ENCODE results near the gene PFKFB4. TPM values are rescaled to one million over a fixed set of nuclear protein-coding genes. Genes with fewer than 3 reads are reported as not detected.
A peak's percentile ranks its signal among the peaks of the same experiment; 100 is the strongest.

Gene PFKFB4
- total RNA-seq, 1 donor from 2014 or later: 18.2 TPM

DNA sequence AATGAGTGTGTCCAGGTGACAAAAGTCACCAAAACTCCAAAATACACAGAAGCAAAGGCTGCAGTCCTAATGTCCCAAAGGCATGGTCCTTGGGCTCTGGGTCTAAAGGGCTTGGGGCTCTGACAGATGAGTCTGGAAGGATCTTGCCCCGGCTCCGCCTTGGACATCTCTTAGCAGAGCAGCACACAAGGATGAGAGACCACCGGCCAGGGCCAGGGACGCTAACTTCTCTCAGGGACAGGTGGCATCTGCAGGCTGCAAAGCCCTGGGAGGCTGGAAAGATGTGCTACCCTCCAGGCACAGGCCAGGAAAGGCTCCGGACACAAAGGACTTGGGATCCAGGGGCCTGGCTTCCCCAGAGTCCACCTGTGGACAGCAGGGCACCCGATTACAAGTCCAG, 38.5 kb downstream of the PFKFB4 start:
- no peak overlapping the region for H3K4me3 ChIP-seq (ENCODE audit: low read depth, low read length)
- H3K27me3 ChIP-seq (ENCODE audit: control insufficient read depth, insufficient read depth, low read length): no peaks in the 10 kb centered on the region
- peaks cover 22% of the 10 kb centered on the region for H3K36me3 ChIP-seq (ENCODE audit: control insufficient read depth, insufficient read depth, low read length)
- DNase-seq (ENCODE audit: low read depth) (no peak), FAIRE-seq (no peak)
- TF ChIP-seq, protein P1, sequence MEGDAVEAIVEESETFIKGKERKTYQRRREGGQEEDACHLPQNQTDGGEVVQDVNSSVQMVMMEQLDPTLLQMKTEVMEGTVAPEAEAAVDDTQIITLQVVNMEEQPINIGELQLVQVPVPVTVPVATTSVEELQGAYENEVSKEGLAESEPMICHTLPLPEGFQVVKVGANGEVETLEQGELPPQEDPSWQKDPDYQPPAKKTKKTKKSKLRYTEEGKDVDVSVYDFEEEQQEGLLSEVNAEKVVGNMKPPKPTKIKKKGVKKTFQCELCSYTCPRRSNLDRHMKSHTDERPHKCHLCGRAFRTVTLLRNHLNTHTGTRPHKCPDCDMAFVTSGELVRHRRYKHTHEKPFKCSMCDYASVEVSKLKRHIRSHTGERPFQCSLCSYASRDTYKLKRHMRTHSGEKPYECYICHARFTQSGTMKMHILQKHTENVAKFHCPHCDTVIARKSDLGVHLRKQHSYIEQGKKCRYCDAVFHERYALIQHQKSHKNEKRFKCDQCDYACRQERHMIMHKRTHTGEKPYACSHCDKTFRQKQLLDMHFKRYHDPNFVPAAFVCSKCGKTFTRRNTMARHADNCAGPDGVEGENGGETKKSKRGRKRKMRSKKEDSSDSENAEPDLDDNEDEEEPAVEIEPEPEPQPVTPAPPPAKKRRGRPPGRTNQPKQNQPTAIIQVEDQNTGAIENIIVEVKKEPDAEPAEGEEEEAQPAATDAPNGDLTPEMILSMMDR (IDR thresholded peaks at IDR 0.05; ENCODE audit: insufficient read depth, low read length, severe bottlenecking): no peak

- Histone ChIP-seq H3K27me3 (ENCODE audit: control insufficient read depth, insufficient read depth, low read length) (no peaks in the 10 kb centered on the region), H3K4me3 (ENCODE audit: low read depth, low read length) (no peak overlapping the region), H3K36me3 (ENCODE audit: control insufficient read depth, insufficient read depth, low read length) (peaks cover 18% of the 10 kb centered on the region)
- DNase-seq (ENCODE audit: low read depth) (no peak), FAIRE-seq (no peak)
- TF ChIP-seq, protein P1 (IDR thresholded peaks at IDR 0.05; ENCODE audit: insufficient read depth, low read length, severe bottlenecking): no peak
Observed at GRCh38 chr3:48516571-48516970, 40.0 kb downstream of the PFKFB4 start.

DNA sequence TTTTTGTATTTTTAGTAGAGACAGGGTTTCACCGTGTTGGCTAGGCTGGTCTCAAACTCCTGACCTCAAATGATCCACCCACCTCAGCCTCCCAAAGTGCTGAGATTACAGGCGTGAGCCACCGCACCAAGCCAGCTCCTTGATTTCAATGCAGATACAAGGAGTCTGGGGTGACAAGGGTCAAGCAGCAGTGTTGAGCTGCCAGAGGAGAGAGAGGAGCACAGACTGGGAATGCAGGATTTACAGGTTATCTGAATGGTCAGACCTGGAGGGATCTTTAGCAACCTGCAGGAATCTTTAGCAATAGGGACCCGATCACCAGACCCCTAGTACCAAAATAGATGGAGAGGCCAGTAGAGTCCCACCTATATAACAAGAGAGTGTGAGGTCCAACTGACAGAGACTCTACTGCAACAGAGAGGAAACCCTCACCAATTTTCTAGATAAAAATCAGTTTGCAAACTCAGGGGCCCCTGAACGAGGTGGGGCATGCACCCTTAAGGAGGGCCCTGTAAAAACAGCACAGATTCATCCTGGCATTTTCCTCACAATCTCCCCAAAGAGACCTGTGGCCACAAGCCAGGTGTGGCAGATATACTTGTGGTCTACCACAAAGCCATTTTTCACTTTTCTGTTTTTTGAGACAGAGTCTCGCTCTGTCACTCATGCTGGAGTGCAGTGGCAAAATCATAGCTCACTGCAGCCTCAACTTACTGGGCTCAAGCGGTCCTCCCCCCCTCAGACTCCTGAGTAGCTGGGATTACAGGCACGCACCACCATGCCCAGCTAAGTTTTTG, 42.0 kb downstream of the PFKFB4 start:
- TF ChIP-seq, protein P1 (IDR thresholded peaks at IDR 0.05; ENCODE audit: insufficient read depth, low read length, severe bottlenecking): no peak
- FAIRE-seq (no peak), DNase-seq (ENCODE audit: low read depth) (no peak)
- H3K27me3 ChIP-seq (ENCODE audit: control insufficient read depth, insufficient read depth, low read length): no peaks in the 10 kb centered on the region
- no peak overlapping the region for H3K4me3 ChIP-seq (ENCODE audit: low read depth, low read length)
- peaks cover 7% of the 10 kb centered on the region for H3K36me3 ChIP-seq (ENCODE audit: control insufficient read depth, insufficient read depth, low read length)

GRCh38 chr3:48511551-48511950, 45.1 kb downstream of the PFKFB4 start:
- Histone ChIP-seq H3K27me3 (ENCODE audit: control insufficient read depth, insufficient read depth, low read length) (no peaks in the 10 kb centered on the region), H3K36me3 (ENCODE audit: control insufficient read depth, insufficient read depth, low read length) (no peaks in the 10 kb centered on the region), H3K4me3 (ENCODE audit: low read depth, low read length) (no peak overlapping the region)
- TF ChIP-seq, protein P1 (IDR thresholded peaks at IDR 0.05; ENCODE audit: insufficient read depth, low read length, severe bottlenecking): no peak
- DNase-seq (ENCODE audit: low read depth) (no peak), FAIRE-seq (no peak)

DNA sequence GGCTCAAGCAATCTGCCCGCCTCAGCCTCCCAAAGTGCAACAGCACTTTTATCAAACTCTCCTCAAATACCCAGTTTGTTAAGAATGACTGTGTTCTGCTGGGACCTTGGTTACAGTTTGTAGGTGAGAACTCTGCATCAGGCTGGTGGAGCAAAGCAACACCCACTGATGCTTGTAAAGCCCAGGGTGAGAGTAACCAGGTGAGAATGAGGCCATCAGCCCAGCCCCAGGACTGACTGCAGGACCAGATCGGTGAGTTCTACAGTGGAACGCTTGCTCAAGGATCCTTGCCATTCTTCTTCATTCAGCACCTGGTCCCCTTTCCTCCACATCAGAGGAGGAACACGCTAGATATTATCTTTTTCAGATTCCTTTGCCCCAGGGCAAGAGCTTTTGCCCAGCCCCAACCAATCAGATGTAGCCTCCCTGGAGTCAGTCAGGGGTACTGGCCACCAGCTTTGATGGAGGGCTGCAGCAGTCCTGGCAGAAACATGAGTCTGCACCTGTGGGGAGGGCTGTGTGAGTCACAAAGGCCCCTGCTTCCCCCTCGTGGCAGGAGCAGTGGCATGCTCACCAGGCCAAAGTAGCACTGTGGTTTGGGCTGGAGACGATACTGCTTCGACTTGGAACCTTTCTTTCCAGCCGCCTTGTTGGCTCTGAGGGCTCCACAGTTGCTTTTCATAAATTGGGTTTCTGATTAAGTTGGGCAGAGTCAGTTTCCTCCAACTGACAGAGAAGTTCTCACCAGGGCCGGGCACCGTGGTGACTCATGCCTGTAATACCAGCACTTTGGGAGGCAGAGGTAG, 49.1 kb downstream of the PFKFB4 start:
- TF ChIP-seq, protein P1 (IDR thresholded peaks at IDR 0.05; ENCODE audit: insufficient read depth, low read length, severe bottlenecking): peak; percentile 75
- DNase-seq (ENCODE audit: low read depth): peak; percentile 80
- H3K4me3 ChIP-seq (ENCODE audit: low read depth, low read length): no peak overlapping the region
- H3K36me3 ChIP-seq (ENCODE audit: control insufficient read depth, insufficient read depth, low read length): no peaks in the 10 kb centered on the region
- H3K27me3 ChIP-seq (ENCODE audit: control insufficient read depth, insufficient read depth, low read length): no peaks in the 10 kb centered on the region
- no peak for FAIRE-seq
